ENCODE results near the gene KMT2C.
"Not testable (repeated sequence)": the region's sequence is repeated elsewhere in the genome, so short reads cannot be mapped to it uniquely, and the experiment has no call there.

KMT2C gene

GRCh38 chr7:152363798-152364197 lies 72.0 kb downstream of the KMT2C start:
- peaks cover 39% of the 10 kb centered on the region for H3K4me1 Mint-ChIP-seq
- no peak overlapping the region for H3K27ac Mint-ChIP-seq
- DNase-seq (no peak), ATAC-seq (no peak)
- H3K27me3 Mint-ChIP-seq: no peaks in the 10 kb centered on the region
- H3K9me3 Mint-ChIP-seq: peaks cover 0 to 7% of the 10 kb centered on the region in 2 donors
- H3K4me3 Mint-ChIP-seq: no peak overlapping the region

- no peaks in the 10 kb centered on the region for H3K27me3 Mint-ChIP-seq
- ATAC-seq: no peak
- no peak overlapping the region for H3K4me3 Mint-ChIP-seq
- peaks cover 0 to 7% of the 10 kb centered on the region in 2 donors for H3K9me3 Mint-ChIP-seq
- no peak for DNase-seq
- peaks cover 32% of the 10 kb centered on the region for H3K4me1 Mint-ChIP-seq
- no peak overlapping the region for H3K27ac Mint-ChIP-seq
Measured at GRCh38 chr7:152362128-152362926, 73.5 kb downstream of the KMT2C start.

GRCh38 chr7:152355474-152356057 lies 80.2 kb downstream of the KMT2C start:
- H3K27ac Mint-ChIP-seq: no peak overlapping the region
- DNase-seq (no peak), ATAC-seq (no peak)
- peaks cover 12% of the 10 kb centered on the region for H3K4me1 Mint-ChIP-seq
- H3K4me3 Mint-ChIP-seq: no peak overlapping the region
- H3K9me3 Mint-ChIP-seq: peaks cover 0 to 10% of the 10 kb centered on the region in 2 donors
- no peaks in the 10 kb centered on the region for H3K27me3 Mint-ChIP-seq

GRCh38 chr7:152354061-152354460 lies 81.7 kb downstream of the KMT2C start:
- Mint-ChIP-seq H3K9me3 (peaks cover 0 to 12% of the 10 kb centered on the region in 2 donors), H3K27ac (no peak overlapping the region)

GRCh38 chr7:152353281-152353680 lies 82.5 kb downstream of the KMT2C start:
- not testable (repeated sequence) for H3K27me3 Mint-ChIP-seq, H3K4me3 Mint-ChIP-seq, ATAC-seq, H3K27ac Mint-ChIP-seq, DNase-seq
- Mint-ChIP-seq H3K4me1 (peaks cover 12% of the 10 kb centered on the region), H3K9me3 (peaks cover 0 to 18% of the 10 kb centered on the region in 2 donors)

More at GRCh38 chr7:152354061-152354460, 81.7 kb downstream of the KMT2C start:
- no peak for DNase-seq
- no peaks in the 10 kb centered on the region for H3K27me3 Mint-ChIP-seq
- ATAC-seq: no peak
- H3K4me1 Mint-ChIP-seq: peaks cover 12% of the 10 kb centered on the region
- no peak overlapping the region for H3K4me3 Mint-ChIP-seq

GRCh38 chr7:152351747-152352146 lies 84.1 kb downstream of the KMT2C start:
- H3K27me3 Mint-ChIP-seq, DNase-seq, H3K4me3 Mint-ChIP-seq, H3K27ac Mint-ChIP-seq, ATAC-seq: not testable (repeated sequence)
- peaks cover 0 to 18% of the 10 kb centered on the region in 2 donors for H3K9me3 Mint-ChIP-seq
- peaks cover 12% of the 10 kb centered on the region for H3K4me1 Mint-ChIP-seq

- H3K27ac Mint-ChIP-seq: no peak overlapping the region
- H3K4me3 Mint-ChIP-seq: no peak overlapping the region
- peaks cover 12% of the 10 kb centered on the region for H3K4me1 Mint-ChIP-seq
- DNase-seq: no peak
- H3K27me3 Mint-ChIP-seq: no peaks in the 10 kb centered on the region
- H3K9me3 Mint-ChIP-seq: peaks cover 0 to 18% of the 10 kb centered on the region in 2 donors
- no peak for ATAC-seq
Measured at GRCh38 chr7:152351168-152351567, 84.6 kb downstream of the KMT2C start.

- Mint-ChIP-seq H3K4me1 (peaks cover 18% of the 10 kb centered on the region), H3K9me3 (peaks cover 0 to 18% of the 10 kb centered on the region in 2 donors), H3K27ac (no peak overlapping the region), H3K4me3 (no peak overlapping the region), H3K27me3 (no peaks in the 10 kb centered on the region)
- ATAC-seq (no peak), DNase-seq (no peak)
Measured at GRCh38 chr7:152347888-152348287, 87.9 kb downstream of the KMT2C start.

GRCh38 chr7:152344253-152344652 lies 91.5 kb downstream of the KMT2C start:
- H3K4me1 Mint-ChIP-seq: peaks cover 24% of the 10 kb centered on the region
- no peak overlapping the region for H3K4me3 Mint-ChIP-seq

GRCh38 chr7:152342796-152343195 lies 93.0 kb downstream of the KMT2C start:
- Mint-ChIP-seq H3K4me1 (peaks cover 24% of the 10 kb centered on the region), H3K27me3 (no peaks in the 10 kb centered on the region), H3K9me3 (no peaks in the 10 kb centered on the region), H3K4me3 (no peak overlapping the region), H3K27ac (no peak overlapping the region)
- DNase-seq (no peak), ATAC-seq (no peak)

More at GRCh38 chr7:152344253-152344652, 91.5 kb downstream of the KMT2C start:
- ATAC-seq: peak; percentile 94
- Mint-ChIP-seq H3K27me3 (no peaks in the 10 kb centered on the region), H3K9me3 (peaks cover 0 to 7% of the 10 kb centered on the region in 2 donors), H3K27ac (peak overlapping the region in 1 of 2 donors; percentile 74)
- no peak for DNase-seq

- no peak overlapping the region for H3K4me3 Mint-ChIP-seq
- H3K27ac Mint-ChIP-seq: no peak overlapping the region
Measured at GRCh38 chr7:152341914-152342236, 93.9 kb downstream of the KMT2C start.

GRCh38 chr7:152341039-152341913 lies 94.5 kb downstream of the KMT2C start:
- H3K9me3 Mint-ChIP-seq: no peaks in the 10 kb centered on the region
- H3K27ac Mint-ChIP-seq: no peak overlapping the region
- peaks cover 36% of the 10 kb centered on the region for H3K4me1 Mint-ChIP-seq
- H3K4me3 Mint-ChIP-seq: no peak overlapping the region
- no peaks in the 10 kb centered on the region for H3K27me3 Mint-ChIP-seq
- ATAC-seq (no peak), DNase-seq (no peak)

More at GRCh38 chr7:152341914-152342236, 93.9 kb downstream of the KMT2C start:
- DNase-seq (no peak), ATAC-seq (no peak)
- Mint-ChIP-seq H3K4me1 (peaks cover 30% of the 10 kb centered on the region), H3K27me3 (no peaks in the 10 kb centered on the region), H3K9me3 (no peaks in the 10 kb centered on the region)

GRCh38 chr7:152340161-152340560 lies 95.6 kb downstream of the KMT2C start:
- H3K27me3 Mint-ChIP-seq: no peaks in the 10 kb centered on the region
- ATAC-seq (no peak), DNase-seq (no peak)
- H3K9me3 Mint-ChIP-seq: no peaks in the 10 kb centered on the region
- peaks cover 47% of the 10 kb centered on the region for H3K4me1 Mint-ChIP-seq
- H3K4me3 Mint-ChIP-seq: no peak overlapping the region
- H3K27ac Mint-ChIP-seq: no peak overlapping the region

- no peak for DNase-seq
- no peak for ATAC-seq
- Mint-ChIP-seq H3K27ac (no peak overlapping the region), H3K4me3 (no peak overlapping the region), H3K4me1 (peaks cover 47% of the 10 kb centered on the region), H3K9me3 (no peaks in the 10 kb centered on the region), H3K27me3 (no peaks in the 10 kb centered on the region)
Measured at GRCh38 chr7:152338561-152338960, 97.2 kb downstream of the KMT2C start.

- Mint-ChIP-seq H3K4me3 (peak overlapping the region; percentile 59 to 74), H3K27me3 (no peaks in the 10 kb centered on the region), H3K4me1 (peaks cover 46% of the 10 kb centered on the region), H3K9me3 (no peaks in the 10 kb centered on the region), H3K27ac (no peak overlapping the region)
- DNase-seq (no peak), ATAC-seq (peak; percentile 78)
Measured at GRCh38 chr7:152336754-152337368, 98.9 kb downstream of the KMT2C start.
